ENCODE data around the gene CIROP. TPM values are rescaled to one million over a fixed set of nuclear protein-coding genes. Genes with fewer than 3 reads are reported as not detected.
A peak's percentile ranks its signal among the peaks of the same experiment; 100 is the strongest.

The CIROP gene
- total and polyA plus RNA-seq, 2 donors from 2014 or later = not detected

DNA sequence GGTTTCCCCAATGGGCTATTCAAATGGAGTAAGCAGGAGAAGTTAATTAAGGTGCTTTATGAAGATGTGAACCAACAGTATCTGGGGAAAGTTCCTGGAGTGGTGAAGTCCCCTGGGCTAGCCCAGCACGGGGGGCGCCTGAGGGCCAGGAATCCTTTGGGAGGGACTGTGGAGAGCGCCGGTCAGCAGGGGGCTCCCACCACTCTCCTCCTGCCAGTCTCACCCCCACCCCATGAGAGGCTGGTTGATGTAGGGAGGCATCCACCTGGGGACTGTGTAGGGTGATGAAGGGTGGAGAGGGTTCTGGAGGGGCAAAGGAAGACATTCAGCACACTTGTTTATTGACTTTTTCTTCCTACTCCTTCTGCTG, 9.9 kb upstream of the CIROP start:
- no peak overlapping the region for H3K4me3 ChIP-seq (ENCODE audit: low read length in 3 of 3)
- no peak overlapping the region for H3K27ac ChIP-seq (ENCODE audit: low read depth in 2 of 2, low read length in 2 of 2)
- H3K4me1 ChIP-seq (ENCODE audit: control insufficient read depth in 2 of 3, insufficient read depth in 2 of 3, low read depth in 1 of 3, low read length in 3 of 3) = no peaks in the 10 kb centered on the region
- H3K27me3 ChIP-seq (ENCODE audit: control insufficient read depth, insufficient read depth, low read length) = no peaks in the 10 kb centered on the region
- TF ChIP-seq, protein P1, sequence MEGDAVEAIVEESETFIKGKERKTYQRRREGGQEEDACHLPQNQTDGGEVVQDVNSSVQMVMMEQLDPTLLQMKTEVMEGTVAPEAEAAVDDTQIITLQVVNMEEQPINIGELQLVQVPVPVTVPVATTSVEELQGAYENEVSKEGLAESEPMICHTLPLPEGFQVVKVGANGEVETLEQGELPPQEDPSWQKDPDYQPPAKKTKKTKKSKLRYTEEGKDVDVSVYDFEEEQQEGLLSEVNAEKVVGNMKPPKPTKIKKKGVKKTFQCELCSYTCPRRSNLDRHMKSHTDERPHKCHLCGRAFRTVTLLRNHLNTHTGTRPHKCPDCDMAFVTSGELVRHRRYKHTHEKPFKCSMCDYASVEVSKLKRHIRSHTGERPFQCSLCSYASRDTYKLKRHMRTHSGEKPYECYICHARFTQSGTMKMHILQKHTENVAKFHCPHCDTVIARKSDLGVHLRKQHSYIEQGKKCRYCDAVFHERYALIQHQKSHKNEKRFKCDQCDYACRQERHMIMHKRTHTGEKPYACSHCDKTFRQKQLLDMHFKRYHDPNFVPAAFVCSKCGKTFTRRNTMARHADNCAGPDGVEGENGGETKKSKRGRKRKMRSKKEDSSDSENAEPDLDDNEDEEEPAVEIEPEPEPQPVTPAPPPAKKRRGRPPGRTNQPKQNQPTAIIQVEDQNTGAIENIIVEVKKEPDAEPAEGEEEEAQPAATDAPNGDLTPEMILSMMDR (IDR thresholded peaks at IDR 0.05; ENCODE audit: borderline replicate concordance, extremely low read depth, insufficient read depth) = no peak
- intact Hi-C loops (cut with DNase I) = no loop called here
- no peaks in the 10 kb centered on the region for H3K9me3 ChIP-seq (ENCODE audit: control insufficient read depth in 2 of 3, insufficient read depth in 1 of 3, low read length in 3 of 3)
- FAIRE-seq (no peak), DNase-seq (no peak)
- H3K9ac ChIP-seq (ENCODE audit: low read length in 3 of 3) = no peak overlapping the region
- no peaks in the 10 kb centered on the region for H3K36me3 ChIP-seq (ENCODE audit: control insufficient read depth in 2 of 3, insufficient read depth in 3 of 3, low read length in 3 of 3)

DNA sequence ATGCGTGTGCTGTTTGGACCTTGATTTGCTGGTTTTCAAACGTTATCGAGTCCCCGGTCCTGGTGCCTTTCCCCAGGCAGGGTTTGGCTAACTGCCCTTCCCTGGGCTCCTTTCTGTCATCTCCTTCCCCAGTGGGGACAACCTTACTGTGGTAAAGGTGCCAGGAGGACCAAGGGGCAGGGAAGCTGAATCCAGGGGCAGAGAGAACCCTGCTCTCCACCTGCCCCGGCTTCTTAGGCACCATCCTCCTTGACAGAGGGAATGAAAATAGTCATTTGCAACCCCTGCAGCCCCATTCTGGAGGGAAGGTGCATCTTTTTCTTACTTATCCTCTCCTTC, 9.3 kb upstream of the CIROP start:
- intact Hi-C loops (cut with DNase I) = no loop called here
- no peak for FAIRE-seq
- no peaks in the 10 kb centered on the region for H3K36me3 ChIP-seq (ENCODE audit: control insufficient read depth in 2 of 3, insufficient read depth in 3 of 3, low read length in 3 of 3)
- H3K9ac ChIP-seq (ENCODE audit: low read length in 3 of 3) = no peak overlapping the region
- TF ChIP-seq, protein P1 (IDR thresholded peaks at IDR 0.05; ENCODE audit: borderline replicate concordance, extremely low read depth, insufficient read depth) = no peak
- H3K27me3 ChIP-seq (ENCODE audit: control insufficient read depth, insufficient read depth, low read length) = no peaks in the 10 kb centered on the region
- H3K9me3 ChIP-seq (ENCODE audit: control insufficient read depth in 2 of 3, insufficient read depth in 1 of 3, low read length in 3 of 3) = no peaks in the 10 kb centered on the region
- no peak overlapping the region for H3K27ac ChIP-seq (ENCODE audit: low read depth in 2 of 2, low read length in 2 of 2)
- no peak for DNase-seq
- no peak overlapping the region for H3K4me3 ChIP-seq (ENCODE audit: low read length in 3 of 3)
- no peaks in the 10 kb centered on the region for H3K4me1 ChIP-seq (ENCODE audit: control insufficient read depth in 2 of 3, insufficient read depth in 2 of 3, low read depth in 1 of 3, low read length in 3 of 3)

DNA sequence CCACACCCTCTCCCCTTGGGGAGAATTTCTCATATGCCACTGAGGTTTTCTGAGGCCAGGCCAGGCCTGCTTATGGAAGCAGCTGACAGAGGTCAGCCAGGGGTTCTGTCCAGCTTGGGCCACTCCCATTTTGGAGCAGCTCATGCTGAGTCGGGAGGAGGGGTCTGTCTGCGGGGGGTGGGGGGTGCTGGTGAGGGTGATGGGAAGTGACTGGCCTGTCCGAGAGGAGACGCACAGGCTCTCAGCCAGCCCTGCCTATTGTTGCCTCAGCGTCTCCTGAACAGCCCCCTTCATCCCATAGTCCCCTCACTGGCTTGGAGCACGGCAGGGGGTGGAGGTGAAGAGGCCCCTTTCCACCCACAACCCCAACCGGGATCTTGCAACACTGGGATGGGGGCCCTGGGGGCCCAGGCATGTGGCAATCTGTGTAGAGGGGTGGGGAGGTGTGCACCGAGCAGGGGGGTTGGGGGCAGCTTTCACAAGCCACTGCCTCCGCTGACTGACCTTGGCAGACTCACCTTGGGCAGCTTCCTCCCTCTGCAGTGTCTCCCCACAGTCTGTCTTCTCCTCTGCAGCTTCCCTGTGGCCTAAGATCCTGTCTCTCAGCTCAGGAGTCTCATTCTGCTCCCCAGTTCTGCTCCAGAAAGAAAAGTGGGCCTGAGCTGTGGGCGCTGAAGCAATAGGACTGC, 8.8 kb upstream of the CIROP start:
- H3K9ac ChIP-seq (ENCODE audit: low read length in 3 of 3) = no peak overlapping the region
- no peaks in the 10 kb centered on the region for H3K9me3 ChIP-seq (ENCODE audit: control insufficient read depth in 2 of 3, insufficient read depth in 1 of 3, low read length in 3 of 3)
- no peaks in the 10 kb centered on the region for H3K27me3 ChIP-seq (ENCODE audit: control insufficient read depth, insufficient read depth, low read length)
- TF ChIP-seq, protein P1 (IDR thresholded peaks at IDR 0.05; ENCODE audit: borderline replicate concordance, extremely low read depth, insufficient read depth) = no peak
- H3K4me1 ChIP-seq (ENCODE audit: control insufficient read depth in 2 of 3, insufficient read depth in 2 of 3, low read depth in 1 of 3, low read length in 3 of 3) = no peaks in the 10 kb centered on the region
- H3K4me3 ChIP-seq (ENCODE audit: low read length in 3 of 3) = no peak overlapping the region
- no peak overlapping the region for H3K27ac ChIP-seq (ENCODE audit: low read depth in 2 of 2, low read length in 2 of 2)
- H3K36me3 ChIP-seq (ENCODE audit: control insufficient read depth in 2 of 3, insufficient read depth in 3 of 3, low read length in 3 of 3) = no peaks in the 10 kb centered on the region
- no peak for FAIRE-seq
- peak in 4 of 5 donors; percentile 44 to 78 (median 56) for DNase-seq
- intact Hi-C loops (cut with DNase I) = no loop called here
